OCI-LY7 (cell line): ENCODE measurements around the gene HDAC10. TPM values are rescaled to one million over a fixed set of nuclear protein-coding genes. Genes with fewer than 3 reads are reported as not detected.
A peak's percentile ranks its signal among the peaks of the same experiment; 100 is the strongest.

Source experiments
- BruUV-seq: library from RNA; stranded (reverse); fragments of 400-500 nt; replicated peaks from 2 replicates; lab custom pipeline; 2021; lab: Mats Ljungman, UMichigan
- CTCF ChIA-PET: fragments of 300-600 bp; sonication (Branson Sonifier 250); formaldehyde crosslinking; loops from one replicate; lab custom pipeline; 2022; ENCODE audit warnings: antibody characterized with exemption; ENCODE audit not compliant: unreplicated experiment; lab: Charles Lee
- POLR2A ChIA-PET: fragments of 300-600 bp; sonication (Branson Sonifier 250); formaldehyde crosslinking; loops from one replicate; lab custom pipeline; 2022; ENCODE audit warnings: antibody characterized with exemption; lab: Charles Lee
- DNase-seq: peaks from one replicate; pipeline ENCODE4 v3.0.0-alpha.2; 2015; ENCODE audit warnings: low spot score
- H2AFZ ChIP-seq: fragments of 200-600 bp; sonication (generic), shearing (Covaris generic); 2 replicates; pipeline ENCODE4 v1.6.1; 2014; ENCODE audit warnings: mild to moderate bottlenecking, antibody characterized with exemption, low read length, moderate library complexity
- H3K27ac ChIP-seq: fragments of 200-600 bp; sonication (generic); 2 replicates; pipeline ENCODE4 v1.5.1; 2014; ENCODE audit warnings: mixed run types, low read depth, mild to moderate bottlenecking, moderate library complexity, low read length, inconsistent platforms; ENCODE audit not compliant: poor library complexity, severe bottlenecking
- H3K36me3 ChIP-seq: fragments of 200-600 bp; sonication (generic); 2 replicates; pipeline ENCODE4 v1.6.1; 2014; ENCODE audit warnings: mild to moderate bottlenecking, antibody characterized with exemption, low read length, moderate library complexity, mixed read lengths; ENCODE audit not compliant: insufficient read depth
- H3K4me1 ChIP-seq: fragments of 200-600 bp; sonication (generic); 2 replicates; pipeline ENCODE4 v1.5.1; 2014; ENCODE audit warnings: mild to moderate bottlenecking, low read length; ENCODE audit not compliant: insufficient read depth, poor library complexity, severe bottlenecking
- H3K4me2 ChIP-seq: fragments of 200-600 bp; sonication (generic); 2 replicates; pipeline ENCODE4 v1.6.1; 2014; ENCODE audit warnings: mild to moderate bottlenecking, low read length
- H3K4me3 ChIP-seq: fragments of 200-600 bp; sonication (generic); 2 replicates; pipeline ENCODE4 v1.5.1; 2014; ENCODE audit warnings: mild to moderate bottlenecking, low read depth, low read length; ENCODE audit not compliant: poor library complexity, severe bottlenecking
- H3K79me2 ChIP-seq: fragments of 200-600 bp; sonication (generic); 2 replicates; pipeline ENCODE4 v1.6.1; 2016; ENCODE audit warnings: low read depth, mild to moderate bottlenecking, low read length, moderate library complexity, mixed read lengths; ENCODE audit not compliant: insufficient read depth
- H3K9me2 ChIP-seq: fragments of 200-600 bp; sonication (generic); 2 replicates; pipeline ENCODE4 v1.6.1; 2016; ENCODE audit warnings: mild to moderate bottlenecking, low read length, mixed read lengths; ENCODE audit not compliant: insufficient read depth
- H3K9me3 ChIP-seq: fragments of 200-600 bp; sonication (generic); 2 replicates; pipeline ENCODE4 v1.6.1; 2014; ENCODE audit warnings: mild to moderate bottlenecking, mixed run types, low read length, mixed read lengths
- H4K20me1 ChIP-seq: fragments of 200-600 bp; sonication (generic); 2 replicates; pipeline ENCODE4 v1.6.1; 2014; ENCODE audit warnings: mild to moderate bottlenecking, antibody characterized with exemption, low read length, moderate library complexity, mixed read lengths; ENCODE audit not compliant: insufficient read depth
- EZH2phosphoT487 ChIP-seq: fragments of 200-600 bp; sonication (generic); IDR thresholded peaks from 2 replicates; pipeline ENCODE4 v1.6.1; 2018; ENCODE audit warnings: low read depth, borderline replicate concordance, mild to moderate bottlenecking, mixed run types, antibody characterized with exemption, low read length, moderate library complexity, mixed read lengths
- intact Hi-C: fragments of 100-400 bp; cut with micrococcal nuclease; formaldehyde crosslinking; loops from one replicate; pipeline ENCODE4 v1.10.0; 2022; ENCODE audit not compliant: unreplicated experiment
- total RNA-seq, 2 experiments: library from RNA; depleted of rRNA in 1 of 2; stranded (reverse); fragments of >200 nt in 1 of 2; shearing (Covaris generic) in 1 of 2; gene quantifications; 2 replicates each; pipeline ENCODE4 v1.2.3, GENCODE V29; 2014 to 2022
- TF ChIP-seq, protein P1 (sequence below): fragments of 200-600 bp; sonication (generic); conservative IDR thresholded peaks from 2 replicates; pipeline ENCODE4 v1.5.1; 2014; ENCODE audit warnings: mild to moderate bottlenecking, antibody characterized with exemption, low read length, moderate library complexity, mixed read lengths

Gene HDAC10
- total RNA-seq, 2 experiments from 2014 or later, result 49.4 to 74.9 TPM

DNA sequence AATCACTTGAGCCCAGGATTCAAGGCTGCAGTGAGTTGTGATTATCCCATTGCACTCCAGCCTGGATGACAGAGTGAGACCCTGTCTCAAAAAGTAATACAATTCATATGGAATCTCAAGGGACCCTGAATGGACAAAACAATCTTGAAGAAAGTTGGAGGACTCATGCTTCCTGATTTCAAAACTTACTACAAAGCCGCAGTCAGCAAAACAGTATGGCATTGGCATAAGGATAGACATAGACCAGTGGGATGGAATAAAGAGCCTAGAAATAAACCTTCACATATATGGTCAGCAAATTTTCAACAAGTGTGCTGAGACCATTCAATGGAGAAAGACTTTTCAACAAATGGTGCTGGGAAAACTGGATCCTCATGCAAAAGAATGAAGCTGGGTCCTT is 47.8 kb downstream of the HDAC10 start:
- no TSS peak for BruUV-seq
- Histone ChIP-seq H3K4me1 (peaks cover 31% of the 10 kb centered on the region), H3K36me3 (peaks cover 56% of the 10 kb centered on the region), H3K9me2 (no peaks in the 10 kb centered on the region), H3K4me3 (no peak overlapping the region), H3K9me3 (peaks cover 8% of the 10 kb centered on the region; the same call in 1 of the 2 replicates), H3K79me2 (peaks cover 32% of the 10 kb centered on the region), H2AFZ (no peak overlapping the region), H3K27ac (no peak overlapping the region), H4K20me1 (0 out of 2 replicates have a peak, but pooled peaks cover 8% of the 10 kb centered on the region), H3K4me2 (no peak overlapping the region)
- intact Hi-C loops, result no loop called here
- CTCF ChIA-PET, result no interaction called here
- TF ChIP-seq, protein P1, sequence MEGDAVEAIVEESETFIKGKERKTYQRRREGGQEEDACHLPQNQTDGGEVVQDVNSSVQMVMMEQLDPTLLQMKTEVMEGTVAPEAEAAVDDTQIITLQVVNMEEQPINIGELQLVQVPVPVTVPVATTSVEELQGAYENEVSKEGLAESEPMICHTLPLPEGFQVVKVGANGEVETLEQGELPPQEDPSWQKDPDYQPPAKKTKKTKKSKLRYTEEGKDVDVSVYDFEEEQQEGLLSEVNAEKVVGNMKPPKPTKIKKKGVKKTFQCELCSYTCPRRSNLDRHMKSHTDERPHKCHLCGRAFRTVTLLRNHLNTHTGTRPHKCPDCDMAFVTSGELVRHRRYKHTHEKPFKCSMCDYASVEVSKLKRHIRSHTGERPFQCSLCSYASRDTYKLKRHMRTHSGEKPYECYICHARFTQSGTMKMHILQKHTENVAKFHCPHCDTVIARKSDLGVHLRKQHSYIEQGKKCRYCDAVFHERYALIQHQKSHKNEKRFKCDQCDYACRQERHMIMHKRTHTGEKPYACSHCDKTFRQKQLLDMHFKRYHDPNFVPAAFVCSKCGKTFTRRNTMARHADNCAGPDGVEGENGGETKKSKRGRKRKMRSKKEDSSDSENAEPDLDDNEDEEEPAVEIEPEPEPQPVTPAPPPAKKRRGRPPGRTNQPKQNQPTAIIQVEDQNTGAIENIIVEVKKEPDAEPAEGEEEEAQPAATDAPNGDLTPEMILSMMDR, result no peak
- TF ChIP-seq EZH2phosphoT487, result no peak
- no peak for DNase-seq
- POLR2A ChIA-PET, result no interaction called here

DNA sequence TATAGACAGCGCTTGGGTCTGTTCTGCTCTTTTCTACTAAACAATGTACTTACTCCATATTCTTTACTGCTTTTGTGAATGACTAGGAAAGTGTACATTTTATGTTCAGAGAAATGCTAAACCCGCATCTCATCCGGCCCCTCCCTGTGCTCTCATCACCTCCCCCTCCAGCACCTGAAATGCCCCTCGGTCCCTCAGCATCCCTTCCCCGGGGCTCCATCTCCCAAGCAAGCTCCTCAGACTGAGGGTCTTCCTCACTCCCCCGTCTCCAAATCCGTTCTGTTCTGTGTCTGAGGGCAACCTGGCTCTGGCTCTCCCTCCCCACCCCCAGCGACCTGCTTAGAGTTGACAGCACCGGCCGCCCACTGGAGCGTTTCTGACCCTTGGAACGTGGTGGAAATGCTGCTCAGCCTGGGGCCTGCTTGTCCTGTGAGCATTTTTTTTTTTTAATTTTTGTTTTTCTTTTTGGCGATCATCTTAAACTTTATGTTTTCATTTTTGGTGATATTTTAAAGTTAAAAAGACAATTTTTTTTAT is 48.9 kb downstream of the HDAC10 start:
- Histone ChIP-seq H2AFZ (no peak overlapping the region), H3K79me2 (peaks cover 32% of the 10 kb centered on the region), H3K4me3 (peak overlapping the region; percentile 98), H3K4me2 (peak overlapping the region; percentile 100), H3K9me2 (no peaks in the 10 kb centered on the region), H3K36me3 (peaks cover 53% of the 10 kb centered on the region), H3K4me1 (peaks cover 24% of the 10 kb centered on the region), H3K9me3 (peaks cover 8% of the 10 kb centered on the region; the same call in 1 of the 2 replicates), H4K20me1 (0 out of 2 replicates have a peak, but pooled peaks cover 8% of the 10 kb centered on the region), H3K27ac (peak overlapping the region; percentile 39)
- intact Hi-C loops, result no loop called here
- BruUV-seq, result no TSS peak
- ChIA-PET POLR2A (no interaction called here), CTCF (no interaction called here)
- peak; percentile 50 for DNase-seq
- TF ChIP-seq, protein P1, result no peak
- TF ChIP-seq EZH2phosphoT487, result no peak
